Inferior parietal cortex (tissue), 1 donor: ENCODE measurements around the gene SPAG5.

Source experiments
- DNase-seq: peaks from one replicate; pipeline ENCODE4 v3.0.0-alpha.2; 2016; ENCODE audit errors: extremely low spot score

SPAG5 gene

DNA sequence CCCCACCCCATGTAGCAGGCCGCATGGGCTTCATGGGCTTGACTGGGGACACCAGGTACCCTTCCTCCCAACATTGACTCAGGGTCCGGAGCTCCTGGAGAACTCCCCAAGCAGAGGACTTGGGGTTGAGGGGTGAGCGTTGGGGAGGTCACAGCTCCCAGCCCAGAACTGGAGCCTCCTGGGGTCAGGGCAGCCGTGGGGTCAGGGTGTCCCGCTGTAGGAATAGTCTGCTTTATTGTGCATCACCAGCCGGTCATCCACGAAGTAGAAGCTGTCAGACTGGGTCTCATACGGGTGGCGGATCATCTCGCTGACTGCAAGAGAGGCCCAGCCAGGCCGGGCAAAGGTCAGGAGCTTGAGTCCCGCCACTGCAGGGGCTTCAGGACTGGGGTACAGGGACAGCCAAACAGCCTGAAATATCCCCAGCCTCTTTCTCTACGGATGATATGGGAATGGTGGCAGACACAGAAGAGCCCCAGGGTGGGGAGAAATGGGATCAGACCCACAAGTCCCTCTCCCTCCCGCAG lies 51.7 kb downstream of the SPAG5 start:
- DNase-seq: no peak

DNA sequence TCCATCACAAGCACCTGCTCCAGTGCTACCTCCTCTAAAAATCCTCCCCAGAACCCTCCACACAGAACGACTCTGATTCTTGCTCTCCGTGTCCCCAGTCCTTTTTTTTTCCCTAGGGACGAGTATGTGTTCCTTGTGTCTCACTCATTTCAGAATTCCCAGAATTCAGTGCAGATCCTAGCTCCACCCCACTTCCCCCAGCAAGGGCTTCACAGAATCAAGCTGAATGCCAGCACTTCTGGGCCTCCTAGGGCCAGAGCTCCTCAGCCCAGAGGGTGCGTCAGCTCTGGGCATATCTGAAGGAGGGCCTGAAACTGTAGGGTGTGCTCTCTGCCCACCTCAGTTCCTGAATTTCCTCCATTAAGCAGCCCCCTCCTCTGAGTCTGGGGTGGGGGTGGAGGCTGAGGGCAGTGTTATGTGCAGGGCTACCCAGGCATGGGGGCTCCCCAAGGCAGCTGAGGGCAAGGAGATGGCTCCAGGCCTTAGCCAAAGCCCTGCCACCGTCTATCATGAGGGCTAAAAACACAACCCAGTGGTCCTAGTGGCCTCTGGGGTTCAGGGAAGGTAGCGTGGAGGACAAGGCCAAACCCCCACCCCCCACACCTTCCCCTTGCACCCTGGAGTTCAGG lies 52.9 kb downstream of the SPAG5 start:
- no peak for DNase-seq

DNA sequence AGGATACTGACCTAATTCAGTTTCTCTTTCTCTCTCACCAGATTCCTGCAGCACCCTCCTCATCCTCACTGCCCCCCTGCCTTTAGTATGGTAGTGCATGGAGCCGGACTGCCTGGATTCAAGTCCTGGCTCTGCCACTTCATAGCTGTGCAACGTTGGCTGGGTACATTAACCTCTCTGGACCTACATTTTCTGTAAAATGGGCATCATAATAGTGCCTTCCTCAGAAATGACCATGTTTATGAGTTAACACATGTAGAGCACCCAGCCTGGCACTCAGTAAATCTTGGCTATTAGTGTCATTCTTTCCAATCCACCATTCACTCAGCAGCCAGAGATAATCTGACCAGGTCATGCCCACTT lies 53.7 kb downstream of the SPAG5 start:
- no peak for DNase-seq

DNA sequence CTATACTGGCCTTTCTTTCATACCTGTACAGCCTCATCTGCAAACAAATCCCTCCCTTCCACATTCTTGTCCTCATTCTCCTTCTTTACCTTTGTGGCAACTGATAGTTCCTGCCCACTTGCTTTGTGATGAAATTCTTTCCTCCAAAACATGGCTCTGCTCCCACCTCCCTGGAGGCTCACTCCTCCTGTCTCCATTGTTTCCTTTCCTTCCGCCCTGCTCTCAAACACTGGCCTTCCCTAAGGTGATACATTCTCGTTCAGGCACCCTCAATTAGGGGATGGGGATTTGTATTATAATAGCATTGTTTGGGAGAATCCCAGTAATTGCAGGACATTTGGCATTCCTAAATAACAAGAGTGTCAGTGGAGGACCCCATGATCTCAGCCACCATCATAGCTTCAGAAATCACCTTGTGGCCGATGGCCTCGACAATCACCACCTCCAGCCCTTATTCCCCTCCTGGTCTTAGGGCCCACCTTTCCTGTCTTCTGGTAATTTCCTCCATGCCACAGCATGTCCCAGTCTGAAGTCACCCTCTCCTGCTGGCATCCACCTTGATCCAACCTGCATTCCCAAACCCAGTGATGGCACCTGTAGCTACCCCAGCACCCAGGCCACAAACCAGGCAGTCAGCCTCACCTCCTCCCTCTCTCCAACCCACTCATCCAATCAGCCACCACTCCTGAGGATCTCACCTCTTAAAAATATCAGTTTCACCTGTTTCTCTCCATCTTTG lies 54.3 kb downstream of the SPAG5 start:
- DNase-seq: no peak

DNA sequence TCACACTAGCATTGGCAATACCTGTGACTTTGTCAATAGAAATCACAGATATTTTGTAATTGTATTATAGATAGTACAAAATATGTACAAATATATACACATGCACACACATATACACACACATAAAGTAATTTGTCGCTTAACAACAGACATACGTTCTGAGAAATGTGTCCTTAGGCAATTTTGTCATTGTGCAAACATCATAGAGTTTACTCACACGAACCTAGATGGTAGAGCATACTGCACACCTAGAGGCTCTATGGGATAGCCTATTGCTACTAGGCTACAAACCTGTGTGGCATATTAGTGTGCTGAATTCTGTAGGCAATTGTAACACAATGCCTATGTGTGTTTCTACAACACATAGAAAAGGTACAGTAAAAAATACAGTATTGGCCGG lies 57.4 kb downstream of the SPAG5 start:
- DNase-seq: no peak

DNA sequence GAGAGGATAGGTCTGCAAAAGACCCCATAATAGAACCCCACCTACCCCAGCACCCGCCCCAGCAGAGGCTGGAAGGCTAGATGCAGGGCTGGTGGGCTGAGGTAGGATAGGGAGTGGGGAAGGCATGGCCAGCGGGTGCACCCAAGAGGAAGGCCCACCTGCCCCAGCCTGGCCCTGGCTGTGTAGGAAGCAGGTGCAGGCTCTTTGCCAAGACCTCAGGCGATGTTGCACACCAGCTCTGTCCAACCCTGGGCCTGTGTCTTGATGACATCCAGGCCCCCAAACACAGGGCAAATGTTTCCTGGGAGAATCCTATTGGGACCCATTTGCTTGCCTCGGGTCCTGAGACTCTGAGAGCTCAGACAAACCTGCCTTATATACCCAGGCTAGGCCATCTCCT lies 58.6 kb downstream of the SPAG5 start:
- DNase-seq: no peak

DNA sequence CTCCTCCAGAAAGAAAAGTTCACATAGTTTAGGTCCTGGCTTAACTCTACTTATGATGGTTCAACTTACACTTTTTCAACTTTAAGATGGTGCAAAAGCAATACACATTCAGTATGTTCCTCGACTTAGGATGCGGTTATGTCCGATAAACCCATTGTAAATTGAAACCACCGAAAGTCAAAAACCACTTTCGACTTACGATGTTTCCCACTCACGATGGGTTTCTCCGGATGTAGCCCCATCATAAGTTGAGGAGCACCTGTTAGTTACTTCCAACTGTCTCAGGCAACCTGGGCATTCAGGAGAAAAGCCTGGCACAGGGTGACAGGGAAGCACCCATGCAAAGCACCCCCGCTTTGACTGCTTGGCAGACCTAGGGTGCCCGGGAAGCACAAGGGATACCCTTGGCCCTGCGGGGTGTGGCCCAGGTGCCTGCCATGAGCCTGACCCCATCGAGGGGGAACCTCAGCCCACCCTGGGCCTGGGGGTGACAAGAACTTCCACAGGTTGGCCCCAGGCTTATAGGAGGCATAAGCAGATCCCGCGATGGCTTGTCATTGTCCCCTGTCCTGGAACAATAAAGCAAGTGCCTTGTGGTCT lies 60.4 kb downstream of the SPAG5 start:
- no peak for DNase-seq

DNA sequence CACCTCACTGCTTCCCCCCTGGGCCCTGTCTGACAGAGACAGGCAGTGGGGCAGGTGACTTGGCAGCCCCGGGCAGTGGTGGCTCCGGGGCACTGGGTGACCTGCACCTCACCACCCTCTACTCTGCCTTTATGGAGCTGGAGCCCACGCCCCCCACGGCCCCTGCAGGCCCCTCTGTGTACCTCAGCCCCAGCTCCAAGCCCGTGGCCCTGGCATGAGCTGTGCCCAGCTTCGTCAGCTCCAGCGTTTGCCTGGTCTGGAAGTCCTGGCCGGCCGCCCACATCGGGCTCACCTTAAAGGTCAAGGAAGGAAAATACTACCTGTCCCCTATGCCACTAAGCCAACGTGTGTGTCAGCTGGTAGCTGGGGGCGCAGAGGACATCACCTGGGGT lies 61.6 kb downstream of the SPAG5 start:
- DNase-seq: no peak

DNA sequence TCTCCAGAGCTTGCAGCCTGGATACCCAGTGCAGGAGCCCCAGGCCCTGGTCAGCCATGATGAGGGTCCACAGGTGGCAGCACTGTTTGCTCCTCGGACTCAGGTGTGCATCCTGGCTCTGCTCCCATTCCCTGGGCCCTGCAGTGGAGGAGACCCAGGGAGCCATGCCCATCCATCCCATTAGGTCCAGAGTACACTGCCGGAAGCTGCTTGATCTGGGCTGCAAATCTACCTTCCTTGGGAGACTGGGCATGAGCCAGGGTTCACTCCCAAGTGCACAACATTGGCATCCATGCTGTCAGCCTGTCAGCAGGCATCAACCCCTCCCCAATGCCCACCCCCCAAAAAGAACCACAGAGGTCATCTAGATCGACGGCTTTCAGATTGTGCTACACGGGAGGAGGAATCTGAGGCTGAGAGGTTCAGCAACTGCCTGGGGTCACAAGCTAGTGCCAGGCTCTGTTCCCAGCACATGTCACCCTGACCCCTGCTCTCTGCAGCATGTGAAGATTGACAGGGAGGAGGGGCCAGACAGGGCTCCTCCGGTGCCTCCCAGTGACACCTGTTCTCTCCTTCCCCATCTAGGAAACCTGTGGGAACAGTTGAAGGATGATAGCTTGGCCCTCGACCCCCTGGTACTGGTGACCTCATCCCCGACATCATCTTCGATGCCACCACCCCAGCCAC lies 62.1 kb downstream of the SPAG5 start:
- no peak for DNase-seq

DNA sequence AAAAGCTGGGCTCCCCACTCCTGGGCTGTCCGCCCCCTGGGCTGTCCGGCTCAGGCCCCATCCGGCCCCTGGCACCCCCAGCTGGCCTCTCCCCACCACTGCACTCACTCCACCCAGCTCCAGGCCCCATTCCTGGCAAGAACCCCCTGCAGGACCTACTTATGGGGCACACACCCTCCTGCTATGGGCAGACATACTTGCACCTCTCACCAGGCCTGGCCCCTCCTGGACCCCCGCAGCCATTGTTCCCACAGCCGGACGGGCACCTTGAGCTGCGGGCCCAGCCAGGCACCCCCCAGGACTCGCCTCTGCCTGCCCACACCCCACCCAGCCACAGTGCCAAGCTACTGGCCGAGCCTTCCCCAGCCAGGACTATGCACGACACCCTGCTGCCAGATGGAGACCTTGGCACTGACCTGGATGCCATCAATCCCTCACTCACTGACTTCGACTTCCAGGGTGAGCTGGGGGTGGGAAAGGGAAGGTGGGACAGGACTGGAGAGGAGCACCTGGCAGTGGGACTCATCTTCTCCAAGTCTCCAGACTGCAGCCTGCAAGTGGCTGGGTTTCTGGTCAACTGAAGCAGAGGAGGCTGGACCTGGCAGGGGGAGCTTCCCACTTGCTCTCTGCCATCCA lies 64.0 kb downstream of the SPAG5 start:
- DNase-seq: no peak

DNA sequence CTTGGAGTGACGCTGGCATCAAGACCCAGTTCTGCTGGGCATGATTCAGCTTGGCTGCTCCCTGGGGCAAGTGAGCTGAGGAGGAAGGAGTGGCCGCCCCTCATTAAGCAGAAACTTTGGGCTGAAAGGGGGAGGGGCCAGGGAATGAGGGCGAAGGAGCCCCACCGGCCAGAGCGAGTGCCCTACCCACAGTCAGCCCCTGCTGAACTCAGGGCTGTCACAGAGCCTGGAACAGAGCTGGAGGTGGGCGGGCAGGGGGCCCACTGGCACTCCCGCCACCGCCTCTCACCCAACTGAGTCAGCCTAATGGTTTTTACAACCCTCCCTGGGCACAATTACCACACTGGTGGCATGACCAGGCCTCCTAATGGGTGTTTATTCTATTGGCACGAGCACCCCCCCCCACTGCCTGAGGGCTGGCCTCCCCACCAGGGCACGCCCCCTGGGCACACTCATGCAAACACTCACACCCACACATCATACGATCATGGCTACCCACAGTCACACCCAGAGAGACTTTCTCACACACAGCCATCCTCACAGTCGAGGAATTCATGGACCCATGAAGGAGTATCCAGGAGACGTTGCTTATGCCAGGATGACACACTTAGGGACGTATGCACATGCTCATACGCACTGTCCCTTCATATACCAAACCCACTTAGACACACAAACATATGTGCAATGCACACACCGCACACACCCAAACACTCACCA lies 65.6 kb downstream of the SPAG5 start:
- no peak for DNase-seq

DNA sequence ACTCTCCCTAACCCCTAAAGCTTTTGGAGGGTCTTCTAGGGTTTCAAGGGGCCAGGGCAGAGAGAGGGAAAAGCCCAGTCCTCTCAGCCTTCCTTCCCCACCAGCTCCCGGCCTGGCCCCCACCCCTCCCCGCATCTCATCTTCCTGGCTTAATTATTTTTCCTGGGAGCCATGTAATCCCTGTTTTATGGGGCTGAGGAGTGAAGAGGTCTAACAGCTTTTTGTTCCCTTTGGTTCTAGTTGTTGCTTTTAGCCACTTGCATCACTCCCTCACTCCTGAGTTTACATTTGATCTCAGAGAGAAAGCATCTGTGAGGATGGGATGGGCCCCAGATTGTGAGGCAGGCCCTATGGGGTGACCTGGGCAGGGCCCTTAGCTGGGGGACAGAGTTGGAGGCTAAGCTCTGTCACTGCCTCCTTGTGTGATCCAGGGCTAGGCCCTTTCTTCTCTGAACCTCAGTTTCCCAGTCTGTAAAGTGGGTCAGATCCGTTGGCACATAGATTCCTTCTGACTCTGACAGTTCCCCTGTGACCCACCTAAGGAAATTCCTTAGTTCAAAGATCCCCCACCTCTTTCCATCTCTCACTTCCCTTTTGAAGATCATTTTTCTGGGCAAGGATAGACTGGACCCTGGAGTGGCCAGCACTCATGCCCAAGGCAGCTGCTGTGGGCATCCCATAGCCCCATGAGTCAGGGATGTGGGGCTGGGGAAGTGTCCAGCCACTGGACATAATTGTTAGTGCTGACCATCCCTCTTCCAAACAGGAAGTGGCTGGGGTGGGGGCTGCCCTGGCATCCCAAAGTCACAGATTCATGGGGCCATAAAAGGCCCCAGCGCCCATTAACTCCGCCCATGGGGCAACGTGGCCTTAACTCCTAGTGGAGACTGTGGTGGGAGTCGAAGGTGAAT lies 66.5 kb downstream of the SPAG5 start:
- DNase-seq: no peak

DNA sequence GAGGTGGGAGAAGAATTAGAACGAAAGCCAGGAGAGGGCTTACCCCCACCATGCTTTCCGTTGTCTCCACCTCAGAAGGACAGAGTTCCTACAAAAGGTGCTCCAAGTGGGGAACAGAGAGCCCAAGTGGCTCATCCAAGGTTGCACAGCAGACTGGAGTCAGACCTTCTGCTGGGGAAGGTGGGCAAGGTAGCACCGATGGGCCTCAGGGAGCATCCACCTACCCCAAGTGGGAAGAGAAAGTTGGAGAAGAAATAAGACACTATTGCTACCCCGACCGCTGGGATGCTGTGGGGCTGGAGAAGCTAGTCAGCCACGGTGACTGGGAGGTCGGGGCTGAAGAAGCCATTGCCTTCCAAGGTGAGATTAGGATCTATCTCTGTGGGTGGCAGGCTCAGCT lies 67.9 kb downstream of the SPAG5 start:
- no peak for DNase-seq

DNA sequence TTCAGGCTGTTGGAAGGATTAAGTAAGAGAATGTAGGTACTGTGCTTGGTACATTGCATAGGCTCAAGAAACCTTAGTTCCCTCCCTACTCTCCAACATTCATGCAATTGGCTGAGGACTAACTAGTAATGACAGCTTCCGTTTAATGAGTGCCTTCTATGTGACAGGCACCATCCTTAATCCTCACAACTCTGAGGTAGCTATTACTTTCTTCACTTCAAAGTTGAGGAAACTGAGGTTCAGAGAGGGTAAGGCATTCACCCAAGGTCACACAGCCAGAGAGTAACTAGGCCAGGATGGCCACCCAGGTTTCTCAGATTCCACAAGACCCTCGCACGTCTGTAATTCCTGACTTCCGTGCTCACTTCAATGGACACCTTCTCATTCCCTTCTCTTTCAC lies 68.6 kb downstream of the SPAG5 start:
- DNase-seq: no peak

DNA sequence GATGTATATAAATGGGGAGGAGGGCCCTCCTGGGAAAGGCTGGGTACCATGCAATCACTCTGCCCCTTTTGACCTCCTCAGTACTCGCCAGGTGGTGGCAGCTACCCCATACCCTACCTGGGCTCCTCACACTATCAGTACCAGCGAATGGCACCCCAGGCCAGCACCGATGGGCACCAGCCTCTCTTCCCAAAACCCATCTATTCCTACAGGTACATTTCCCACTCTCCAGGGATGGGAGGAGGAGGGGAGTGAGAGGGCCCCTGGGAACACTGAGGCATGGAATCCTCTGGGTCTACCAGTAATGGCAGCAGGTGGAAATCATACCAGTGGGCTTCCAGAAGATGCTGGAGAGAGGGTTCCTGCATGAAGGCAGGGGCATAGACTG lies 69.8 kb downstream of the SPAG5 start:
- no peak for DNase-seq

DNA sequence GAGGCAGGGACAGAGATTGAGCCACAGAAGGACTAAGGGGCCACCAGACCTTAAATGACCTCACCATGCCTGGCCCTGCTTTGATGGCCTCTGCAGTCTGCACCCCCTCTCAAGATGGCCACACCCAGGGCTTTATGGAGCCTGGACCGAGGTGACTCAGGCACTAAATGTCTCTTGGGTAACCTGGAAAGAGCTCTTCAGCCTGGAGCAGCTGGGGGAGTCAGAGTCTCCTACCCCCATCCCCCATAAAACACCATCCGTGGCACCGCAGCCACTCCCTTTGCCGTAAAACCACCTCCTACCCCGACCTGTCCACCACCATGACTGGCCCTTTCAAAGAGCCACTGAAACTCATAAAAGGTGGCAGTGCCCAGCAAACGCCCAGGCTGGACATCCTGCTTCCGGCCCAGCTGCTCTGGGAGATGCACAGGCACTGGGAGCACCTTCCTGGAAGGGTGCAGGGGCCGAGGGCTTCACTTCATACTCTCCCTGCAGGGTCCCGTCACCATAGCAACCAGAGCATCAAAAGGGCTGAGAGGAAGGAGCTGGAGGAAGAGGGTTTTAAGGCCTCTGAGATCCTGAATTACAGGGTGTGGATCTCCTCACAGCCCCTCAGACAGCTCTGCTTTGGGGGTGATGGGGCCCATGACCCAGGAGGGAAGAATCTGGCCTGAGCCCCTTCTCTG lies 70.4 kb downstream of the SPAG5 start:
- no peak for DNase-seq

DNA sequence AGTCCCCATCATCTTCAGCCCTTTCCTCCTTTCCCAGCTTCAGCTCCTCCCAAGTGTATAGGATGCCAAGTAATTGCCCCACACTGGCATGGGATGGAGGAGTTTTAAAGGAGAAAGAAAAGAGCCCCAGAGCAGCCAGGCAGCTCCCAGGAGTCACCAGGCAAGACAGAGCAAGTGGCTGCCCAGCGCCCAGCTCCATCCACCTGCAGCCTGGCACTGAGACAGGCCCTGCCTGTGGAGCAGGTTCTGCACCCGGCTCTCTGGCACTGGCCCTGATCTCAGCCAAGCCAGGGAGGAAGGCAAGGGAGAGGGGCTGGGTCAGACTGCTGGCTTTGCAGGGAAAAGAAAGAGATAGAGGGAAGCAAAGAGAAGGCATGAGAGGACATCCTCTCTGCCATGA lies 71.0 kb downstream of the SPAG5 start:
- DNase-seq: no peak
